Measurements from ENCODE around the gene KLF9.

GRCh38 chr9:70450738-70451137 lies 36.3 kb upstream of the KLF9 start:
- no peak for TF ChIP-seq CTCF (IDR thresholded peaks at IDR 0.05)
- no peak for TF ChIP-seq POLR2A (IDR thresholded peaks at IDR 0.05)
